ENCODE measurements around the gene RNFT2. TPM values are rescaled to one million over a fixed set of nuclear protein-coding genes. Genes with fewer than 3 reads are reported as not detected.

RNFT2 gene
- total RNA-seq, 1 experiment from 2014 or later: 29.5 TPM

- H3K4me3 Mint-ChIP-seq: peak overlapping the region; percentile 65 to 88
- H3K27ac Mint-ChIP-seq: no peak overlapping the region
These were observed 143.9 kb downstream of the RNFT2 start for GRCh38 chr12:116881877-116882507.

More at GRCh38 chr12:116881877-116882507, 143.9 kb downstream of the RNFT2 start:
- no peak overlapping the region for H2AK5ac ChIP-seq (ENCODE audit: insufficient read length, low read length)
- H3K23ac ChIP-seq (ENCODE audit: insufficient read length, low read depth, low read length): no peak overlapping the region
- peak overlapping the region; percentile 59 for H3K4me2 ChIP-seq (ENCODE audit: insufficient read depth, insufficient read length, low read length)
- H3K36me3 Mint-ChIP-seq (ENCODE audit: insufficient read depth in 1 of 3, low read depth in 3 of 3): no peaks in the 10 kb centered on the region; a peak in 1 of 7 replicates
- no peaks in the 10 kb centered on the region; a peak in 1 of 5 replicates for H3K9me3 Mint-ChIP-seq
- H3K27me3 ChIP-seq (ENCODE audit: insufficient read depth, low read length): peaks cover 47% of the 10 kb centered on the region
- H2BK120ac ChIP-seq (ENCODE audit: low read depth, low read length, poor library complexity, severe bottlenecking): no peak overlapping the region
- TF ChIP-seq, protein P1, sequence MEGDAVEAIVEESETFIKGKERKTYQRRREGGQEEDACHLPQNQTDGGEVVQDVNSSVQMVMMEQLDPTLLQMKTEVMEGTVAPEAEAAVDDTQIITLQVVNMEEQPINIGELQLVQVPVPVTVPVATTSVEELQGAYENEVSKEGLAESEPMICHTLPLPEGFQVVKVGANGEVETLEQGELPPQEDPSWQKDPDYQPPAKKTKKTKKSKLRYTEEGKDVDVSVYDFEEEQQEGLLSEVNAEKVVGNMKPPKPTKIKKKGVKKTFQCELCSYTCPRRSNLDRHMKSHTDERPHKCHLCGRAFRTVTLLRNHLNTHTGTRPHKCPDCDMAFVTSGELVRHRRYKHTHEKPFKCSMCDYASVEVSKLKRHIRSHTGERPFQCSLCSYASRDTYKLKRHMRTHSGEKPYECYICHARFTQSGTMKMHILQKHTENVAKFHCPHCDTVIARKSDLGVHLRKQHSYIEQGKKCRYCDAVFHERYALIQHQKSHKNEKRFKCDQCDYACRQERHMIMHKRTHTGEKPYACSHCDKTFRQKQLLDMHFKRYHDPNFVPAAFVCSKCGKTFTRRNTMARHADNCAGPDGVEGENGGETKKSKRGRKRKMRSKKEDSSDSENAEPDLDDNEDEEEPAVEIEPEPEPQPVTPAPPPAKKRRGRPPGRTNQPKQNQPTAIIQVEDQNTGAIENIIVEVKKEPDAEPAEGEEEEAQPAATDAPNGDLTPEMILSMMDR (conservative IDR thresholded peaks at IDR 0.05): no peak
- H2BK20ac ChIP-seq (ENCODE audit: low read depth, low read length, poor library complexity, severe bottlenecking): no peak overlapping the region
- H3K56ac ChIP-seq (ENCODE audit: insufficient read length, low read depth, low read length): no peak overlapping the region
- no peak overlapping the region for H4K5ac ChIP-seq (ENCODE audit: insufficient read length, low read depth, low read length)
- no peak overlapping the region for H2BK12ac ChIP-seq (ENCODE audit: insufficient read length, low read depth, low read length)
- DNase-seq: no peak
- WGBS (ENCODE audit: extremely low coverage, insufficient read length, low lambda C conversion rate): no CpG with 5 or more reads among the region's 29 CpGs
- no peaks in the 10 kb centered on the region for H3K9me3 ChIP-seq (ENCODE audit: control insufficient read depth, low read depth, low read length)
- no peaks in the 10 kb centered on the region for H4K20me1 ChIP-seq (ENCODE audit: control insufficient read depth, insufficient read depth, insufficient read length)
- no peak overlapping the region for H3T11ph ChIP-seq (ENCODE audit: low read length)
- no peak overlapping the region for H3K18ac ChIP-seq (ENCODE audit: insufficient read length, low read depth, low read length)
- peaks cover 22% of the 10 kb centered on the region for H3K23me2 ChIP-seq (ENCODE audit: insufficient read length, low read depth, low read length, poor library complexity, severe bottlenecking)
- H4K91ac ChIP-seq (ENCODE audit: insufficient read length, low read depth, low read length): no peak overlapping the region
- no peak overlapping the region for H3K4ac ChIP-seq (ENCODE audit: low read depth, low read length)
- no peaks in the 10 kb centered on the region for H3K79me2 ChIP-seq (ENCODE audit: insufficient read depth, low read length)
- no peak overlapping the region for H2AFZ ChIP-seq (ENCODE audit: low read length)
- no peak overlapping the region for H3K9ac ChIP-seq (ENCODE audit: extremely low read depth, insufficient read length, low read length)
- H3K4me1 ChIP-seq (ENCODE audit: insufficient read depth, low read length): no peaks in the 10 kb centered on the region
- H3K27me3 Mint-ChIP-seq (ENCODE audit: low read depth): peaks cover 89% of the 10 kb centered on the region
- no peak overlapping the region for H2BK15ac ChIP-seq (ENCODE audit: low read depth, low read length)
- no peak overlapping the region for H3K27ac ChIP-seq (ENCODE audit: insufficient read length, low read depth, low read length)
- H3K79me1 ChIP-seq (ENCODE audit: insufficient read depth, low read depth, low read length, poor library complexity, severe bottlenecking): no peaks in the 10 kb centered on the region
- H3K14ac ChIP-seq (ENCODE audit: insufficient read depth, low read length): no peak overlapping the region
- H2BK5ac ChIP-seq (ENCODE audit: insufficient read length, low read length): no peak overlapping the region
- H3K4me1 Mint-ChIP-seq: peaks cover 30 to 37% of the 10 kb centered on the region in 2 experiments
- no peak overlapping the region for H4K8ac ChIP-seq (replicated peaks; ENCODE audit: insufficient read length, low read depth, low read length)

Measured in H9 (cell line).